D721Med (cell line): ENCODE results near the gene HMOX2.
A peak's percentile ranks its signal among the peaks of the same experiment; 100 is the strongest.

Experiments
- DNase-seq: peaks from one replicate; pipeline ENCODE4 v3.0.0; 2011; ENCODE audit warnings: low spot score; ENCODE audit not compliant: insufficient read length
- FAIRE-seq: peaks from 2 replicates; lab custom pipeline; 2011; peaks lifted over from hg19 to GRCh38; lab: Jason Lieb, UNC
- TF ChIP-seq, protein P1 (sequence below): IDR thresholded peaks from 2 replicates; pipeline ENCODE4 v1.5.1; 2012; ENCODE audit warnings: mild to moderate bottlenecking, control low read depth; ENCODE audit not compliant: insufficient read depth; ENCODE audit errors: missing control alignments

Gene HMOX2

DNA sequence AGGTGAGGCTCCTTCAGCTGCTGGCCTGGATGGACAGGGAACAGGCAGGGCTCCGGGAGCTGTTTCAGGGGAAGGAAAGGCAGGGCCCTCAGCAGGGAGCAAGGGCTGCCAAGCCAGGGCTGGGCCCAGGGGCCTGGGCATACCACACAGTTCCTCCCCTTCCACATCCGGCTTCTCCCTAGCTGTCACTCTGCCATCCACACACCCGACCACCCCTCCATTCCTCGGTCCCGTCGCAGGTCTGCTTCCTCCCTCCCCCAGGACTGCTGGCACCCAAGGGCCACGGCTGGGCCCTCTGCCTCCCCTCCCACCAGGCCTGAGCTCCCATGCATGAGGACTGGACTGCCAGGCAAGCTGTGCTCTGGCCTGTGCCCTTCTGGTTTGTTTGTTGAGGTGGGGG is 38.4 kb downstream of the HMOX2 start:
- DNase-seq (no peak), FAIRE-seq (no peak)
- TF ChIP-seq, protein P1, sequence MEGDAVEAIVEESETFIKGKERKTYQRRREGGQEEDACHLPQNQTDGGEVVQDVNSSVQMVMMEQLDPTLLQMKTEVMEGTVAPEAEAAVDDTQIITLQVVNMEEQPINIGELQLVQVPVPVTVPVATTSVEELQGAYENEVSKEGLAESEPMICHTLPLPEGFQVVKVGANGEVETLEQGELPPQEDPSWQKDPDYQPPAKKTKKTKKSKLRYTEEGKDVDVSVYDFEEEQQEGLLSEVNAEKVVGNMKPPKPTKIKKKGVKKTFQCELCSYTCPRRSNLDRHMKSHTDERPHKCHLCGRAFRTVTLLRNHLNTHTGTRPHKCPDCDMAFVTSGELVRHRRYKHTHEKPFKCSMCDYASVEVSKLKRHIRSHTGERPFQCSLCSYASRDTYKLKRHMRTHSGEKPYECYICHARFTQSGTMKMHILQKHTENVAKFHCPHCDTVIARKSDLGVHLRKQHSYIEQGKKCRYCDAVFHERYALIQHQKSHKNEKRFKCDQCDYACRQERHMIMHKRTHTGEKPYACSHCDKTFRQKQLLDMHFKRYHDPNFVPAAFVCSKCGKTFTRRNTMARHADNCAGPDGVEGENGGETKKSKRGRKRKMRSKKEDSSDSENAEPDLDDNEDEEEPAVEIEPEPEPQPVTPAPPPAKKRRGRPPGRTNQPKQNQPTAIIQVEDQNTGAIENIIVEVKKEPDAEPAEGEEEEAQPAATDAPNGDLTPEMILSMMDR, result no peak

DNA sequence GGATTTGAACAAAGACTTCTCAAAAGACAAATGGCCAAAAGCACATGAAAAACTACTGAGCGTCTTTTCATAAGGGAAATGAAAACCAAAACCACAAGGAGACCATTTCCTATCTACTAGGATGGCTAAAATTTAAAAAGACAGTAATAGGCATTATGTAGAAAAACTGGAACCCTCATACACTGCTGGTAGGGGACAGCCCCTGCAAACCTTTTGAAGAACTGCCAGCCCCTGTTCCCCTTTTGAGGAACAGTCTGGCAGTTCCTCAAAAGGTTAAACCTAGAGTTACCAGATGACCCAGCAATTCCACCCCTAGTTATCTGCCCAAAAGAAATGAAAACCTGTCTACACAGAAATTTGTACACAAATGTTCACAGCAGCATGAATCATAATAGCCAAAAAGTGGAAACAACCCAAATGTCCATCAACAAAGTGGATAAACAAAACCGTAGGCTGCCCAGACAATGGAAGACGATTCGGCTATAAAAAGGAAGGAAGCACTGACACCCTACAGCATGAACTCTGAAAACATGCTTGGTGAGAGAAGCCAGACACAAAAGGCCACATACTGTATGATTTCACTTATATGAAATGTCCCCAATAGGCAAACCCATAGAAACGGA is 39.5 kb downstream of the HMOX2 start:
- DNase-seq (no peak), FAIRE-seq (no peak)
- TF ChIP-seq, protein P1, result no peak

GRCh38 chr16:4517812-4518680 is 41.8 kb downstream of the HMOX2 start:
- FAIRE-seq, result no peak
- TF ChIP-seq, protein P1, result peak; percentile 69
- DNase-seq, result peak; percentile 35

GRCh38 chr16:4519274-4520058 is 43.3 kb downstream of the HMOX2 start:
- TF ChIP-seq, protein P1, result no peak
- FAIRE-seq (no peak), DNase-seq (peak; percentile 72)

- FAIRE-seq (no peak), DNase-seq (no peak)
- TF ChIP-seq, protein P1, result no peak
These were observed 44.7 kb downstream of the HMOX2 start for GRCh38 chr16:4520913-4521312.

DNA sequence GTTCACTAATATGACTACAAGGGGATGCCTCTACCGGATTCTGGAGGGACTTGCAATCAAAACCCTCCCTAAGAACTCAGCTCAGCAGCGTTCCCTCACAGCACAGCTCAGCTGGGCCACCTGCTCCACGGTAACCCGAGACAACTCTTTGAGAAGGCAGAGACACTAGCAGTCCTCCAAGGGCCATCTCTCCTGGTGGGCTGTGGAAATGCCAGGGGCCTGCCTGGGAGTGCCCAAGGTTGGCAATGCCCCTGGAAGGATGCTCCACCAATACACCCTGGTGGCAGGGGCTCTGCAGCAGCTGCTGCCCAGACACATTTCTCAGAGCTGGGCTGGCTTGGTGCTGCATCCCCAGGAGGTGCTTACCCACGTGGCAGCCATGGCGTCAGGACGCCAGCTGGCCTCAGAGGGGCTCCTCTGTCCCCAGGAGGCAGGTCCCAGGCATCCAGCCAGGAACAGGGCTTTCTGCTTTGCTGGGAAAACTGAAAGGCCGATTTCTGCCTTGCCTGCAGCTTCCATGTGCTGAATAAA is 45.9 kb downstream of the HMOX2 start:
- TF ChIP-seq, protein P1, result no peak
- FAIRE-seq, result no peak
- DNase-seq, result no peak
